DOHH2 (cell line): ENCODE data around the gene PCDH15.

Experiments
- H3F3A ChIP-seq: fragments of 200-600 bp; sonication (generic), shearing (Covaris generic); 2 replicates; pipeline ENCODE4 v1.6.0; 2016; ENCODE audit warnings: antibody characterized with exemption, mild to moderate bottlenecking; ENCODE audit not compliant: control insufficient read depth, insufficient read depth
- H3K27ac ChIP-seq: fragments of 200-600 bp; sonication (generic); 2 replicates; pipeline ENCODE4 v1.5.1; 2014; ENCODE audit warnings: low read depth, mild to moderate bottlenecking, low read length, moderate library complexity
- H3K27me3 ChIP-seq: fragments of 200-600 bp; sonication (generic); 2 replicates; pipeline ENCODE4 v1.6.1; 2014; ENCODE audit warnings: mild to moderate bottlenecking, low read length, mixed read lengths; ENCODE audit not compliant: control insufficient read depth
- H3K36me3 ChIP-seq: fragments of 200-600 bp; sonication (generic); 2 replicates; pipeline ENCODE4 v1.6.1; 2014; ENCODE audit warnings: mild to moderate bottlenecking, low read length, moderate library complexity, mixed read lengths; ENCODE audit not compliant: control insufficient read depth
- H3K4me1 ChIP-seq: fragments of 200-600 bp; sonication (generic); 2 replicates; pipeline ENCODE4 v1.6.1; 2014; ENCODE audit warnings: mild to moderate bottlenecking, low read length, mixed read lengths; ENCODE audit not compliant: control insufficient read depth
- H3K4me2 ChIP-seq: fragments of 200-600 bp; sonication (generic); 2 replicates; pipeline ENCODE4 v1.6.0; 2014; ENCODE audit warnings: mild to moderate bottlenecking, low read length, moderate library complexity
- H3K4me3 ChIP-seq: fragments of 200-600 bp; sonication (generic); 2 replicates; pipeline ENCODE4 v1.5.1; 2014; ENCODE audit warnings: mild to moderate bottlenecking, low read length, mixed read lengths
- H3K79me2 ChIP-seq: fragments of 200-600 bp; sonication (generic); 2 replicates; pipeline ENCODE4 v1.6.1; 2014; ENCODE audit warnings: mild to moderate bottlenecking, low read length, mixed read lengths; ENCODE audit not compliant: control insufficient read depth
- H3K9me2 ChIP-seq: fragments of 200-600 bp; sonication (generic); replicated peaks from 2 replicates; pipeline ENCODE4 v1.6.1; 2014; ENCODE audit warnings: mild to moderate bottlenecking, low read length, mixed read lengths; ENCODE audit not compliant: control insufficient read depth
- H3K9me3 ChIP-seq: fragments of 200-600 bp; sonication (generic); 2 replicates; pipeline ENCODE4 v1.6.1; 2014; ENCODE audit warnings: antibody characterized with exemption, low read length, mixed read lengths; ENCODE audit not compliant: control insufficient read depth, insufficient read depth
- H4K20me1 ChIP-seq: fragments of 200-600 bp; sonication (generic); 2 replicates; pipeline ENCODE4 v1.6.0; 2014; ENCODE audit warnings: low read depth, mild to moderate bottlenecking, antibody characterized with exemption, low read length, moderate library complexity; ENCODE audit not compliant: control insufficient read depth, insufficient read depth
- CTCF ChIP-seq: fragments of 200-600 bp; sonication (generic); IDR thresholded peaks from one replicate; pipeline ENCODE4 v1.5.1; 2014; ENCODE audit warnings: antibody characterized with exemption, mild to moderate bottlenecking, low read depth, low read length; ENCODE audit not compliant: poor library complexity, severe bottlenecking
- EZH2phosphoT487 ChIP-seq: fragments of 200-600 bp; sonication (generic); IDR thresholded peaks from 2 replicates; pipeline ENCODE4 v1.6.1; 2017; ENCODE audit warnings: borderline replicate concordance, mild to moderate bottlenecking, antibody characterized with exemption, low read length, moderate library complexity, mixed read lengths

The PCDH15 gene

GRCh38 chr10:54808186-54808935 lies 7.3 kb upstream of the PCDH15 start:
- H3F3A ChIP-seq = no peaks in the 10 kb centered on the region
- H3K4me2 ChIP-seq = no peak overlapping the region
- no peak overlapping the region for H3K4me3 ChIP-seq
- H3K27me3 ChIP-seq = no peaks in the 10 kb centered on the region
- no peaks in the 10 kb centered on the region for H3K36me3 ChIP-seq
- no peaks in the 10 kb centered on the region for H3K9me2 ChIP-seq
- H3K27ac ChIP-seq = no peak overlapping the region
- TF ChIP-seq EZH2phosphoT487 = no peak
- no peak for TF ChIP-seq CTCF
- no peaks in the 10 kb centered on the region for H3K79me2 ChIP-seq
- H4K20me1 ChIP-seq = no peaks in the 10 kb centered on the region
- no peaks in the 10 kb centered on the region for H3K4me1 ChIP-seq
- H3K9me3 ChIP-seq = no peaks in the 10 kb centered on the region

GRCh38 chr10:54799506-54799905 lies 1.5 kb downstream of the PCDH15 start:
- Histone ChIP-seq H3K9me2 (no peaks in the 10 kb centered on the region), H3K9me3 (no peaks in the 10 kb centered on the region), H3K27me3 (no peaks in the 10 kb centered on the region), H3F3A (no peaks in the 10 kb centered on the region), H3K27ac (no peak overlapping the region), H3K36me3 (no peaks in the 10 kb centered on the region), H3K4me2 (no peak overlapping the region), H3K79me2 (no peaks in the 10 kb centered on the region), H3K4me1 (no peaks in the 10 kb centered on the region), H3K4me3 (no peak overlapping the region), H4K20me1 (no peaks in the 10 kb centered on the region)
- TF ChIP-seq CTCF (no peak), EZH2phosphoT487 (no peak)

- Histone ChIP-seq H3K9me2 (no peaks in the 10 kb centered on the region), H3K4me1 (no peaks in the 10 kb centered on the region), H3K79me2 (no peaks in the 10 kb centered on the region), H3K9me3 (no peaks in the 10 kb centered on the region), H3K36me3 (no peaks in the 10 kb centered on the region), H3F3A (no peaks in the 10 kb centered on the region), H3K4me2 (no peak overlapping the region), H4K20me1 (no peaks in the 10 kb centered on the region), H3K27me3 (no peaks in the 10 kb centered on the region), H3K27ac (no peak overlapping the region), H3K4me3 (no peak overlapping the region)
- TF ChIP-seq EZH2phosphoT487 (no peak), CTCF (no peak)
These were observed 3.3 kb downstream of the PCDH15 start for GRCh38 chr10:54797636-54798321.
